Esophagus squamous epithelium (tissue), 4 donors: ENCODE data around the gene RACK1.

Experiments
- CTCF ChIP-seq, 6 experiments: fragments of 450-650 bp in 4 of 6; fragments of 200-600 bp in 2 of 6; sonication (generic) in 2 of 6; IDR thresholded peaks; one replicate each; pipeline ENCODE4 v1.5.1; 2016 to 2019; ENCODE audit warnings: antibody characterized with exemption in 6 of 6, mild to moderate bottlenecking in 4 of 6, moderate library complexity in 4 of 6
- POLR2A ChIP-seq, 4 donors: fragments of 450-650 bp; IDR thresholded peaks; one replicate each; pipeline ENCODE4 v1.6.1; 2017; ENCODE audit warnings: antibody characterized with exemption in 4 of 4, mild to moderate bottlenecking in 4 of 4, moderate library complexity in 3 of 4

DNA sequence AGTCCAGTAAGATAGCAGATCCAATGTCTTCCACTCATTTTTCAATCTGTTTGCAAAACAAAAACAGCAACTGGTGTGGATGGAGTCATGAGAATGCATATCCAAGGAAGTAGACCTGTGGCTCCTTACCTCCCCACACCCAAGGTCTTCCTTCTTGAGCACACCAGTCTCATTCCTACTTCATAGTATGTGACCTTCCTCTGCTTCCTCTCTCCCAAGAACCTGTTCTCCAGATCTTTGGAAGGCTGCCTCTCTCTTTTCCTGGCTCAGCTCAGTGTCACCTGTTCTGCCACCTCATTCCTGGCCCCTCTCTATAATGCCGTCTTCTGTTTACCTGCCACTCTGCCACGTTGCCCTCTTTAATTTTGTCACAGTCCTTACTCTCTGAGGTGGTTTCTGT is 30.8 kb downstream of the RACK1 start:
- TF ChIP-seq CTCF (IDR thresholded peaks at IDR 0.05) (no peak), POLR2A (IDR thresholded peaks at IDR 0.05) (no peak)
